CD4-positive, alpha-beta memory T cell (primary cell): ENCODE measurements around the gene CMTM8. TPM values are rescaled to one million over a fixed set of nuclear protein-coding genes. Genes with fewer than 3 reads are reported as not detected.
"Not testable (repeated sequence)": the region's sequence is repeated elsewhere in the genome, so short reads cannot be mapped to it uniquely, and the experiment has no call there.

Source experiments
- CTCF ChIA-PET: fragments of 350-600 bp; sonication (Branson Sonifier 250); formaldehyde crosslinking; loops from one replicate; lab custom pipeline; 2021; ENCODE audit warnings: inconsistent platforms; ENCODE audit not compliant: partially characterized antibody; lab: Charles Lee
- POLR2A ChIA-PET: fragments of 350-600 bp; sonication (Branson Sonifier 250); formaldehyde crosslinking; loops from one replicate; lab custom pipeline; 2021; ENCODE audit not compliant: partially characterized antibody; lab: Charles Lee
- DNase-seq, 5 donors: peaks; one replicate each; pipeline versions ENCODE4 v3.0.0 to v3.0.0-alpha.2; 2020 to 2022; ENCODE audit warnings: mixed read lengths in 1 of 5
- H3K27ac ChIP-seq: one replicate; pipeline ENCODE4 v1.7.0; 2013; ENCODE audit warnings: low read depth, low read length
- H3K27me3 ChIP-seq: 2 replicates; pipeline ENCODE4 v1.7.0; 2013; ENCODE audit warnings: mild to moderate bottlenecking, low read length, moderate library complexity; ENCODE audit not compliant: insufficient read depth
- H3K36me3 ChIP-seq: 2 replicates; pipeline ENCODE4 v1.7.0; 2013; ENCODE audit warnings: mild to moderate bottlenecking, low read length, moderate library complexity; ENCODE audit not compliant: insufficient read depth
- H3K4me1 ChIP-seq: 2 replicates; pipeline ENCODE4 v1.7.0; 2013; ENCODE audit warnings: mild to moderate bottlenecking, low read length, moderate library complexity; ENCODE audit not compliant: insufficient read depth
- H3K4me3 ChIP-seq, 2 donors: one replicate each; pipeline ENCODE4 v1.7.0; 2013; ENCODE audit warnings: low read length in 2 of 2, mild to moderate bottlenecking in 1 of 2
- H3K9me3 ChIP-seq, 2 donors: one replicate each; pipeline ENCODE4 v1.7.0; 2013; ENCODE audit warnings: low read length in 2 of 2, control low read depth in 1 of 2; ENCODE audit not compliant: control insufficient read depth in 1 of 2
- H3K27ac Mint-ChIP-seq, 7 donors: one replicate each; pipeline ENCODE4 v1.8.0; 2020 to 2021; ENCODE audit warnings: mixed read lengths in 7 of 7, mild to moderate bottlenecking in 6 of 7, inconsistent platforms in 3 of 7, moderate library complexity in 3 of 7
- H3K27me3 Mint-ChIP-seq, 2 donors: one replicate each; pipeline ENCODE4 v1.8.0; 2020 to 2021; ENCODE audit warnings: mixed read lengths in 2 of 2
- H3K36me3 Mint-ChIP-seq, 2 donors: one replicate each; pipeline ENCODE4 v1.8.0; 2020 to 2021; ENCODE audit warnings: mixed read lengths in 2 of 2, inconsistent platforms in 1 of 2, mild to moderate bottlenecking in 1 of 2
- H3K4me1 Mint-ChIP-seq, 4 donors: one replicate each; pipeline ENCODE4 v1.8.0; 2020 to 2021; ENCODE audit warnings: mixed read lengths in 4 of 4, mild to moderate bottlenecking in 1 of 4
- H3K4me3 Mint-ChIP-seq, 8 donors: one replicate each; pipeline ENCODE4 v1.8.0; 2020 to 2021; ENCODE audit warnings: mixed read lengths in 8 of 8, mild to moderate bottlenecking in 7 of 8, moderate library complexity in 6 of 8, inconsistent platforms in 3 of 8
- H3K9me3 Mint-ChIP-seq, 8 donors: one replicate each; pipeline ENCODE4 v1.8.0; 2020 to 2021; ENCODE audit warnings: mixed read lengths in 8 of 8, mild to moderate bottlenecking in 5 of 8, inconsistent platforms in 3 of 8, moderate library complexity in 1 of 8
- intact Hi-C: fragments of 100-400 bp; cut with micrococcal nuclease; formaldehyde crosslinking; loops from one replicate; pipeline ENCODE4 v1.15.1; 2023
- polyA plus RNA-seq, 2 donors: library from polyadenylated mRNA; unstranded; fragments of 300-500 nt; fragmentation: Illumina TruSeq; gene quantifications; one replicate each; pipeline ENCODE4 v1.2.3, GENCODE V29; 2021
- total RNA-seq, 2 experiments: library from RNA; stranded (reverse); gene quantifications; one replicate each; pipeline ENCODE4 v1.2.3, GENCODE V29; 2021

The CMTM8 gene
- total and polyA plus RNA-seq, 4 experiments from 2014 or later = 11.9 to 17.8 (median 14.8) TPM

- H3K27me3 Mint-ChIP-seq = peaks cover 0 to 2% of the 10 kb centered on the region in 2 donors
- CTCF ChIA-PET = interaction anchor here (0.7 to 1.5 kb wide), 3 partner anchors 10 to 207 kb away, joined by 3 read pairs; no protein-coding TSS in a partner anchor
- POLR2A ChIA-PET = no interaction called here
- H3K4me1 ChIP-seq = peaks cover 2% of the 10 kb centered on the region
- peaks cover 0 to 3% of the 10 kb centered on the region in 2 donors for H3K36me3 Mint-ChIP-seq
- no peak overlapping the region for H3K27ac Mint-ChIP-seq
- no peak overlapping the region for H3K4me3 ChIP-seq
- no peak overlapping the region for H3K27ac ChIP-seq
- no peaks in the 10 kb centered on the region for H3K27me3 ChIP-seq
- no peak for DNase-seq
- H3K4me3 Mint-ChIP-seq = no peak overlapping the region
- no peaks in the 10 kb centered on the region for H3K9me3 Mint-ChIP-seq
- intact Hi-C loops = no loop called here
- no peaks in the 10 kb centered on the region for H3K36me3 ChIP-seq
- H3K9me3 ChIP-seq = no peaks in the 10 kb centered on the region
- H3K4me1 Mint-ChIP-seq = peaks cover 0 to 10% (median 3%) of the 10 kb centered on the region in 4 donors
Observed at GRCh38 chr3:32384938-32385337, 146.5 kb downstream of the CMTM8 start.

DNA sequence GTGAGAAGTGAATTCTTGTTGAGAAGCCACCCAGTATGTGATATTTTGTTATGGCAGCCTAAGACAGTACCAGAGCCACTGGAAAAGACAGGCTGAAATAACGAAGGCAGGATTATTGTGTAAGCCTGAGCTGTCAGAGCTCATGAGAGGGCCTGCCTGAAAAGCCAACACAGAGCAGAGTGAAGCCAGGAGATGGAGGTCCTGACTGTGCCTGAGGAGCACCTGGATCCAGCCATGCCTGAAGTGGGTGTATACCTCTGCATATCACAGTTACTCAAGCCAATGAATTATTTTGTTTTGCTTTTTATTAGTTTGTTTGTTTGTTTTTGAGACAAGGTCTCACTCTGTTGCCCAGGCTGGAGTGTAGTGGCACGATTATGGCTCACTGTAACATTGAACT, 149.0 kb downstream of the CMTM8 start:
- H3K36me3 ChIP-seq = no peaks in the 10 kb centered on the region
- CTCF ChIA-PET = interaction anchor here (1.4 to 5.0 kb wide), 4 partner anchors 12 to 81 kb away, joined by 6 to 69 read pairs (median 10); no protein-coding TSS in a partner anchor
- Mint-ChIP-seq H3K4me3 (no peak overlapping the region), H3K4me1 (peaks cover 7 to 25% (median 11%) of the 10 kb centered on the region in 4 donors), H3K27me3 (peaks cover 0 to 2% of the 10 kb centered on the region in 2 donors), H3K27ac (peak overlapping the region in 2 of 7 donors; percentile 3 to 24), H3K36me3 (peaks cover 3% of the 10 kb centered on the region in 2 donors), H3K9me3 (peaks cover 0 to 3% (median 0%) of the 10 kb centered on the region in 8 donors)
- no peaks in the 10 kb centered on the region for H3K9me3 ChIP-seq
- POLR2A ChIA-PET = no interaction called here
- DNase-seq = peak in 1 of 5 donors; percentile 6
- no peak overlapping the region for H3K27ac ChIP-seq
- intact Hi-C loops = no loop called here
- H3K4me1 ChIP-seq = peaks cover 14% of the 10 kb centered on the region
- no peaks in the 10 kb centered on the region for H3K27me3 ChIP-seq
- H3K4me3 ChIP-seq = no peak overlapping the region

- POLR2A ChIA-PET = interaction anchor here (1.5 to 4.1 kb wide), 3 partner anchors 14 to 68 kb away, joined by 8 to 27 read pairs (median 23); no protein-coding TSS in a partner anchor
Observed at GRCh38 chr3:32389577-32389976, 151.1 kb downstream of the CMTM8 start.

GRCh38 chr3:32391643-32392535, 153.4 kb downstream of the CMTM8 start, which contains the start of gene CMTM7:
CMTM7 (plus strand) TSS chr3:32391853; CDS start chr3:32391907, 54 bp downstream.
- peak within 1 kb of the TSS; percentile 95 to 98 (median 97) for H3K27ac Mint-ChIP-seq
- peak; percentile 57 to 81 (median 67) for DNase-seq
- Histone ChIP-seq H3K36me3 (no peaks in the 10 kb centered on the region), H3K4me3 (peak within 1 kb of the TSS; percentile 63 to 75), H3K9me3 (no peaks in the 10 kb centered on the region), H3K4me1 (peaks cover 57% of the 10 kb centered on the region), H3K27me3 (no peaks in the 10 kb centered on the region), H3K27ac (peak within 1 kb of the TSS; percentile 76)
- H3K9me3 Mint-ChIP-seq = peaks cover 0 to 3% (median 0%) of the 10 kb centered on the region in 8 donors
- peak within 1 kb of the TSS; percentile 95 to 99 (median 97) for H3K4me3 Mint-ChIP-seq
- peaks cover 36 to 64% (median 46%) of the 10 kb centered on the region in 4 donors for H3K4me1 Mint-ChIP-seq
- CTCF ChIA-PET = interaction anchor here (1.0 to 12.3 kb wide), 5 partner anchors 9 to 216 kb away, joined by 7 to 208 read pairs (median 8); no protein-coding TSS in a partner anchor
- peaks cover 0 to 7% of the 10 kb centered on the region in 2 donors for H3K36me3 Mint-ChIP-seq
- intact Hi-C loops = loop anchor here (1.0 to 5.0 kb wide), 6 partner anchors 9 to 293 kb away; partner anchors contain the start of gene CNOT10
- H3K27me3 Mint-ChIP-seq = no peaks in the 10 kb centered on the region
- POLR2A ChIA-PET = interaction anchor here (0.6 to 4.1 kb wide), 22 partner anchors 9 to 110 kb away, joined by 3 to 37 read pairs (median 10); partner anchors contain the start of gene CMTM6

More at GRCh38 chr3:32389577-32389976, 151.1 kb downstream of the CMTM8 start:
- intact Hi-C loops, H3K27me3 Mint-ChIP-seq, H3K36me3 Mint-ChIP-seq, H3K9me3 ChIP-seq, H3K27me3 ChIP-seq, H3K9me3 Mint-ChIP-seq, H3K36me3 ChIP-seq, H3K4me3 ChIP-seq, DNase-seq, H3K27ac ChIP-seq: not testable (repeated sequence)
- peaks cover 34% of the 10 kb centered on the region for H3K4me1 ChIP-seq
- Mint-ChIP-seq H3K27ac (peak overlapping the region in 6 of 7 donors; percentile 15 to 75 (median 47)), H3K4me3 (peak overlapping the region in 4 of 8 donors; percentile 14 to 46 (median 28)), H3K4me1 (peaks cover 24 to 46% (median 30%) of the 10 kb centered on the region in 4 donors)
- CTCF ChIA-PET = interaction anchor here (1.0 to 12.3 kb wide), 9 partner anchors 11 to 212 kb away, joined by 3 to 208 read pairs (median 6); no protein-coding TSS in a partner anchor

DNA sequence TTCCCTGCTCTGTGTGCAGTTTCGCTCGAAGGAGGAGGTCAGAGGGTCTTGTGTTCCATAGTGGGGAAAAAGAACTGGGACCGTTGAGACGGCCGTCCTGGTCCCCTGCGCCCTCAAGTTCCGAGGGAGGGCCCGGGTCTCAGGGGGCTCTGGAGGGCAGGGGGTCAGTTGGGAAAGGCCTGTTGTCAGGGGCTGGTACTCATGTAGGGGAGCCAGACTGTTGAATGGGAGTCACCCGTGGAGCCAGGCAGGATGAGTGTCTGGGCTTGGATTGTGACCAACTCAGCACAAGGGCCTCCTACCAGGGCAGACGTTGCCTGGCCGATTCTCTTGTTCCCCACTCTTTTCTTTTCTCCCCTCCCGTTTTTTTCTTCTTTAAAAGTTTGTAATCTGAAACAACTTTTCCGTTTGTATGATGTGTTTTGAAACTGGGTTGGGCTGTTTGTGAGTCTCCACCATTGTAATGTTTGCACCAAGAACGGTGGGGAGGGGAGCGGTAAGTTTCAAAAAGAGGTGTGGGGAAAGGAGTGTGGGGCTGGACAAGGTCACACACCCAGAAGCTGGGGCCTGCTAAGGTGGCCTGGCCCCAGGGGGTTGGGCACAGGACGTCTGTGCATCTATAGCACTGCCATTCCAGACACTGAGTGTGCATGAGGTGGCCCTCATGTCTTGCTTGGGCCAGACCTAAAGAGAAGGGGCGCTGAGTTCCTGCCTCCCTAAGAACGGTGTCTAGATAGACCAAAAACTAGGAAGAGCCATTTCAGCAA, 154.2 kb downstream of the CMTM8 start:
- Histone ChIP-seq H3K27me3 (no peaks in the 10 kb centered on the region), H3K9me3 (no peaks in the 10 kb centered on the region), H3K36me3 (no peaks in the 10 kb centered on the region), H3K27ac (peak overlapping the region; percentile 76), H3K4me1 (peaks cover 59% of the 10 kb centered on the region), H3K4me3 (peak overlapping the region; percentile 13 to 75)
- intact Hi-C loops = loop anchor here (1.0 to 5.0 kb wide), 4 partner anchors 9 to 292 kb away; partner anchors contain the start of gene CNOT10
- Mint-ChIP-seq H3K4me1 (peaks cover 37 to 63% (median 47%) of the 10 kb centered on the region in 4 donors), H3K27ac (peak overlapping the region; percentile 74 to 98 (median 96)), H3K27me3 (no peaks in the 10 kb centered on the region), H3K4me3 (peak overlapping the region; percentile 95 to 99 (median 97)), H3K36me3 (peaks cover 0 to 7% of the 10 kb centered on the region in 2 donors), H3K9me3 (peaks cover 0 to 3% (median 0%) of the 10 kb centered on the region in 8 donors)
- ChIA-PET POLR2A (interaction anchor here (0.5 to 4.1 kb wide), 16 partner anchors 8 to 109 kb away, joined by 3 to 37 read pairs (median 10); partner anchors contain the start of gene CMTM6), CTCF (interaction anchor here (5.0 to 12.3 kb wide), 2 partner anchors 19 to 77 kb away, joined by 69 to 208 read pairs; no protein-coding TSS in a partner anchor)
- DNase-seq = peak in 3 of 5 donors; percentile 34 to 54 (median 35)

- intact Hi-C loops = no loop called here
- H3K27ac ChIP-seq = peak overlapping the region; percentile 17
Observed at GRCh38 chr3:32395496-32395895, 157.0 kb downstream of the CMTM8 start.

More at GRCh38 chr3:32395496-32395895, 157.0 kb downstream of the CMTM8 start:
- H3K4me3 Mint-ChIP-seq = peak overlapping the region in 1 of 8 donors; percentile 18
- Histone ChIP-seq H3K4me3 (no peak overlapping the region), H3K27me3 (no peaks in the 10 kb centered on the region), H3K9me3 (no peaks in the 10 kb centered on the region), H3K36me3 (no peaks in the 10 kb centered on the region), H3K4me1 (peaks cover 75% of the 10 kb centered on the region)
- POLR2A ChIA-PET = interaction anchor here (0.7 to 3.4 kb wide), 8 partner anchors 19 to 75 kb away, joined by 3 to 25 read pairs (median 6); no protein-coding TSS in a partner anchor
- peaks cover 53 to 79% (median 64%) of the 10 kb centered on the region in 4 donors for H3K4me1 Mint-ChIP-seq
- peak in 1 of 5 donors; percentile 8 for DNase-seq
- CTCF ChIA-PET = interaction anchor here (1.0 to 12.3 kb wide), 11 partner anchors 9 to 219 kb away, joined by 3 to 208 read pairs (median 5); no protein-coding TSS in a partner anchor
- peaks cover 0 to 3% (median 0%) of the 10 kb centered on the region in 8 donors for H3K9me3 Mint-ChIP-seq
- H3K27me3 Mint-ChIP-seq = no peaks in the 10 kb centered on the region
- H3K27ac Mint-ChIP-seq = peak overlapping the region; percentile 62 to 96 (median 89)
- H3K36me3 Mint-ChIP-seq = peaks cover 0 to 7% of the 10 kb centered on the region in 2 donors
